Endothelial cell (in vitro differentiated cells): ENCODE results near the gene TRIOBP. TPM values are rescaled to one million over a fixed set of nuclear protein-coding genes. Genes with fewer than 3 reads are reported as not detected.

ENCODE experiments used
- DNase-seq: peaks from one replicate; pipeline ENCODE4 v3.0.0; 2021; ENCODE audit warnings: low spot score
- H3K27ac Mint-ChIP-seq: one replicate; pipeline ENCODE4 v1.8.0; 2021; ENCODE audit warnings: mixed read lengths, inconsistent platforms; ENCODE audit not compliant: unreplicated experiment
- H3K27me3 Mint-ChIP-seq: one replicate; pipeline ENCODE4 v1.8.0; 2021; ENCODE audit warnings: mild to moderate bottlenecking, moderate library complexity, mixed read lengths, inconsistent platforms; ENCODE audit not compliant: unreplicated experiment
- H3K36me3 Mint-ChIP-seq: one replicate; pipeline ENCODE4 v1.8.0; 2021; ENCODE audit warnings: mild to moderate bottlenecking, low read depth, mixed read lengths, inconsistent platforms; ENCODE audit not compliant: unreplicated experiment
- H3K4me1 Mint-ChIP-seq: one replicate; pipeline ENCODE4 v1.8.0; 2021; ENCODE audit warnings: mild to moderate bottlenecking, mixed read lengths, inconsistent platforms; ENCODE audit not compliant: unreplicated experiment
- H3K4me3 Mint-ChIP-seq: one replicate; pipeline ENCODE4 v1.8.0; 2021; ENCODE audit warnings: mild to moderate bottlenecking, mixed read lengths, inconsistent platforms; ENCODE audit not compliant: unreplicated experiment
- H3K9me3 Mint-ChIP-seq: one replicate; pipeline ENCODE4 v1.8.0; 2021; ENCODE audit warnings: mixed read lengths, inconsistent platforms; ENCODE audit not compliant: unreplicated experiment
- total RNA-seq: library from RNA; stranded (reverse); fragmentation: NEBNext Ultra II Directional; extraction: Animal tissue kit (Norgen Biotek cat#: 25700); gene quantifications from one replicate; pipeline ENCODE4 v1.2.1, GENCODE V29; 2021; ENCODE audit not compliant: unreplicated experiment
- TF ChIP-seq, protein P1 (sequence below): fragments of 200-600 bp; sonication (generic); IDR thresholded peaks from one replicate; pipeline ENCODE4 v1.5.0; 2021; ENCODE audit warnings: antibody characterized with exemption; ENCODE audit not compliant: unreplicated experiment

The TRIOBP gene
- total RNA-seq, 1 donor from 2014 or later: 110 TPM

DNA sequence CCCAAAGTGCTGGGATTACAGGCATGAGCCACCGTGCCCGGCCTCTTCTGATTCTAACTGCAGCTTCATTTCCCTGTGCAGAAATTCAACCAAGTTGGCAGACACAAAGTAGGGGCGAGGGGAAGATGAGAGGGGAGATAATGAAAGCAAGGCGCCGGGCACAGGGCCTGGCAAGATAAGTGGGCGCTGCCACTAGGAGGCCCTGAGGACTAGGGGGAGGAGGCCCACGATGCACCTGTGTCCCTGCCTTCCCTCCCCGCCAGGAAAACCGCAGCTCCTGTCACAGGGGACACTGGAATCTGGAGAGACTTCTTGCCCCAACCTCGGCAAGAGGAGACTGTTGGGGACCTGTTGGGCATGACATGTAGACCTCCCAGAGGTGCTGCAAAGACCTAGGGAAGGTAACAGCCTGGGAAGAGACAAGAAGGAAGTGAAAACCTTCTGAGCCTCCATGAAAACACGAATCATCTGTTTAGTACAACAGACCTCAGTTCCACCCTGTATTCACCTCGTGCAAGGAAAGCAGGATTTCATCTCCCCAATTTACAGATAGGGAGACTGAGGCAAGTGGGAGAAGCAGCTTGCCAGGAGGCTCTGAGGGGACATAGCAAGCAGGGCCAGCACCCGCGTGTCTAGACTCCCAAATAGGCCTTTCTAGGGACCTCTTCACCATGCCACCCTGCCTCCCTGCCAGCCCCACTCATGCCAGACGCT, 24.5 kb upstream of the TRIOBP start:
- Mint-ChIP-seq H3K27me3 (peaks cover 4% of the 10 kb centered on the region), H3K27ac (no peak overlapping the region), H3K36me3 (no peaks in the 10 kb centered on the region), H3K9me3 (no peaks in the 10 kb centered on the region), H3K4me3 (no peak overlapping the region), H3K4me1 (peaks cover 6% of the 10 kb centered on the region)
- DNase-seq: no peak
- TF ChIP-seq, protein P1, sequence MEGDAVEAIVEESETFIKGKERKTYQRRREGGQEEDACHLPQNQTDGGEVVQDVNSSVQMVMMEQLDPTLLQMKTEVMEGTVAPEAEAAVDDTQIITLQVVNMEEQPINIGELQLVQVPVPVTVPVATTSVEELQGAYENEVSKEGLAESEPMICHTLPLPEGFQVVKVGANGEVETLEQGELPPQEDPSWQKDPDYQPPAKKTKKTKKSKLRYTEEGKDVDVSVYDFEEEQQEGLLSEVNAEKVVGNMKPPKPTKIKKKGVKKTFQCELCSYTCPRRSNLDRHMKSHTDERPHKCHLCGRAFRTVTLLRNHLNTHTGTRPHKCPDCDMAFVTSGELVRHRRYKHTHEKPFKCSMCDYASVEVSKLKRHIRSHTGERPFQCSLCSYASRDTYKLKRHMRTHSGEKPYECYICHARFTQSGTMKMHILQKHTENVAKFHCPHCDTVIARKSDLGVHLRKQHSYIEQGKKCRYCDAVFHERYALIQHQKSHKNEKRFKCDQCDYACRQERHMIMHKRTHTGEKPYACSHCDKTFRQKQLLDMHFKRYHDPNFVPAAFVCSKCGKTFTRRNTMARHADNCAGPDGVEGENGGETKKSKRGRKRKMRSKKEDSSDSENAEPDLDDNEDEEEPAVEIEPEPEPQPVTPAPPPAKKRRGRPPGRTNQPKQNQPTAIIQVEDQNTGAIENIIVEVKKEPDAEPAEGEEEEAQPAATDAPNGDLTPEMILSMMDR: no peak

DNA sequence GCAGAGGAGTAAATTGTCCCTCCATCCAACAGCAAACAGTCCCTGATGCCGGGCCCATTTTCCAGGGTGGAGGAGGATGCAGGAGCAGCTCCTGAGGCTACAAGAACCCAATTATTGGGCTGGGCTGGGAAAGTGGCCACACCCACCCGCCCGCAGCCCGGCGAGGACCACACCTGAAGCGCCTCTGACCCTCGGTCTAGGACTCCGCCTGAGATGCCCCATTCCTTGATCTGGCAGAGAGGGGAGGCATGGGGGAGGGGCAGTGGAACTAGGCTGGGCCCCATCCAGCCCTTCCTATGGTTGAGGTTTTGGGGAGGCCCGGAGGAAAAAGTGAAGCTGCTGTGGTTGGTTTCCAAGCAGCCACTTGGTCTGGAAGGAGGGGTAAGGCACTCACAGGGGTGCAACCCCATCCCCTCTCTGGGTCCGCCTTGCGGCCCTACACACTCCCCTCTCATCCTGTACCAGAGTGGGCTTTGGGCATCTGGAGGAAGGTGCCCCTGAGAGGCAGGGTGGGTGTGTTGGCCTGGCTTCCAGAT, 23.9 kb upstream of the TRIOBP start:
- no peak overlapping the region for H3K4me3 Mint-ChIP-seq
- TF ChIP-seq, protein P1: no peak
- H3K36me3 Mint-ChIP-seq: no peaks in the 10 kb centered on the region
- no peak for DNase-seq
- H3K27ac Mint-ChIP-seq: no peak overlapping the region
- H3K4me1 Mint-ChIP-seq: peaks cover 6% of the 10 kb centered on the region
- H3K9me3 Mint-ChIP-seq: no peaks in the 10 kb centered on the region
- H3K27me3 Mint-ChIP-seq: peaks cover 5% of the 10 kb centered on the region

DNA sequence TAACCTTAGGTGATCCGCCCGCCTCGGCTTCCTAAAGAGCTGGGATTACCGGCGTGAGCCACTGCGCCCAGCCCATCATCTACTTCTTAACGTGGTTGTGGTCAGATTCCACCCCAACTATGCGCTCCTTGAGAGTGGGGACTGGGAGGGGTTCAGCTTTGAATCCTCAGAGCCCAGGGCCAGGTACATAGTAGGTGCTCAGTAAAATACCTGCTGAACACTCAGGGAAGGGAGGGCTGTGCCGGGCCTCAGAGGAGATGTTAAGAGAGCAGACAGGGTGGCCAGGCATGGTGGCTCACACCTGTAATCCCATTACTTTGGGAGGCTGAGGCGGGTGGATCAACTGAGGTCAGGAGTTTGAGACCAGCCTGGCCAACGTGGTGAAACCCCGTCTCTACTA, 22.6 kb upstream of the TRIOBP start:
- H3K9me3 Mint-ChIP-seq: no peaks in the 10 kb centered on the region
- peaks cover 6% of the 10 kb centered on the region for H3K27me3 Mint-ChIP-seq
- no peak overlapping the region for H3K27ac Mint-ChIP-seq
- no peaks in the 10 kb centered on the region for H3K36me3 Mint-ChIP-seq
- no peak for DNase-seq
- H3K4me1 Mint-ChIP-seq: peaks cover 6% of the 10 kb centered on the region
- TF ChIP-seq, protein P1: no peak
- H3K4me3 Mint-ChIP-seq: no peak overlapping the region

DNA sequence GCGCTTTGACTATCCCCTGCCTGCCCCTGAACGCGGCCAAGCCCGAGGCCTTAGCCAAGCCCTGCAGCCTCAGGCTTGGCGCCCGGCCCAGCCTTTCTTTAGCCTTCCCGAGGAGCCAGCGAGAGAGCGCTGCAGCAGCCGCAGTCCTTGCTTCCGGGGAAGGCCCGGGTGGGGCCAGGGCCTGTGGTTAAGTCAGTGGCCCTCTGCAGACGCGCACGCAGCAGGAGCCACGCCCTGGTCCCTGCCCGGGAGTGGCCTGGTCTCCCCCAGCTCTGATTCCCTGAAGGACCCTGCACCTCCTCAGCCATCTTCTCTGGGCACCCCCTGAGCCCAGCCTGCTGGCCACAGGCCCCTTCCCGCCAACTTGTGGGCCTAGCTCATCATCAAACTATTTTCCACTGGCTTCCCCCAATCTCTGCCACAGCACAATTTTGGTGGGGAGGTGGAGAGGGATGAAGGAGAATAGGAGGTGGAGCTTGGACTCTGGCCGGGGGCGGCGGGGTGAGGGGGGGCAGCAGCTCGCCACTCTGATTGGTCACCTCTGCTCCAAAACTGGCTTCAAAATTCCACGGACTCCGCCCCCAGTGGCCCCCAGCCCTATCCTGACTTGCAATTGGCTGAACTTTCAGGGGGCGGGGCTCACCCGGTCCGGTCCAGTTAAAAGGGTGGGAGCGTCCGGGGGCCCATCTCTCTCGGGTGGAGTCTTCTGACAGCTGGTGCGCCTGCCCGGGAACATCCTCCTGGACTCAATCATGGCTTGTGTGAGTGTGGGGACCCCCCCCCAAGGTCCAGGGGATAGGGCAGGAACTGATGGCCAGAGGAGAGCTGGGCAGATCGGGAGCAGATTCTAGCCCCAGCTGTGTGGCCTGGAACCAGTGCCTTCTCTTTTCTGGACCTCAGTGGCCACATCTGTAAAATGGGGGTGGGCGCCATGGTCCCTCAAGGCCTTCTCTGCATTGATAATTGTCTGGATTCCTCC, 21.6 kb upstream of the TRIOBP start, which contains the start of gene LGALS1:
Gene LGALS1 (plus strand): TSS at position 686 of the 979 bp plus-strand sequence. CDS start 67 bp downstream, at position 753.
- Mint-ChIP-seq H3K27me3 (peaks cover 6% of the 10 kb centered on the region), H3K4me3 (peak within 1 kb of the TSS; percentile 88), H3K4me1 (peaks cover 6% of the 10 kb centered on the region), H3K9me3 (no peaks in the 10 kb centered on the region), H3K36me3 (no peaks in the 10 kb centered on the region), H3K27ac (peak within 1 kb of the TSS; percentile 30)
- TF ChIP-seq, protein P1: no peak
- DNase-seq: no peak
